ENCODE results near the gene PTPRM.

GRCh38 chr18:8365006-8365405 lies 797.9 kb downstream of the PTPRM start:
- no peak for TF ChIP-seq TEAD4 (CRISPR knock-in tag; IDR thresholded peaks at IDR 0.05)
- TF ChIP-seq MXD4 (CRISPR knock-in tag; IDR thresholded peaks at IDR 0.05; ENCODE audit: borderline replicate concordance), result no peak
- no peak for TF ChIP-seq GRHL2 (CRISPR knock-in tag; IDR thresholded peaks at IDR 0.05; ENCODE audit: insufficient replicate concordance, severe bottlenecking)
- no peak for TF ChIP-seq SP1 (CRISPR knock-in tag; conservative IDR thresholded peaks at IDR 0.05)
- TF ChIP-seq CTCF (IDR thresholded peaks at IDR 0.05), result no peak
- no peak for TF ChIP-seq KAT7 (CRISPR knock-in tag; IDR thresholded peaks at IDR 0.05; ENCODE audit: borderline replicate concordance)
- TF ChIP-seq FOXP4 (CRISPR knock-in tag; IDR thresholded peaks at IDR 0.05), result no peak
- no peak for TF ChIP-seq ATF3 (CRISPR knock-in tag; conservative IDR thresholded peaks at IDR 0.05)
- no peak for TF ChIP-seq TP53 (CRISPR knock-in tag; IDR thresholded peaks at IDR 0.05)
- no peak for TF ChIP-seq FOXJ3 (CRISPR knock-in tag; IDR thresholded peaks at IDR 0.05; ENCODE audit: borderline replicate concordance)
